ENCODE measurements around the gene ADAP1. TPM values are rescaled to one million over a fixed set of nuclear protein-coding genes. Genes with fewer than 3 reads are reported as not detected.

The ADAP1 gene
- total and polyA plus RNA-seq, 2 donors, result 6.2 to 9.4 TPM

- Histone ChIP-seq H3K27me3 (ENCODE audit: control insufficient read depth in 2 of 2, insufficient read depth in 1 of 2, low read length in 1 of 2) (no peaks in the 10 kb centered on the region), H3K4me3 (ENCODE audit: low read length in 2 of 2) (no peak overlapping the region), H3K4me1 (ENCODE audit: control insufficient read depth in 2 of 2, insufficient read depth in 2 of 2, low read length in 2 of 2) (peaks cover 6 to 21% of the 10 kb centered on the region in 2 donors), H3K27ac (ENCODE audit: low read depth in 1 of 2, low read length in 1 of 2) (no peak overlapping the region), H3K36me3 (ENCODE audit: control insufficient read depth in 2 of 2, insufficient read depth in 2 of 2, low read length in 1 of 2) (peaks cover 4 to 8% of the 10 kb centered on the region in 2 donors), H3K9me3 (ENCODE audit: control insufficient read depth in 2 of 2, insufficient read depth in 1 of 2, low read length in 1 of 2) (no peaks in the 10 kb centered on the region)
- 92% methylated on average over 19 of the region's 19 CpGs for WGBS
- no peak for DNase-seq (ENCODE audit: low read depth in 6 of 9, low spot score in 9 of 9)
These were observed 23.0 kb upstream of the ADAP1 start for GRCh38 chr7:977326-978048.

GRCh38 chr7:976901-977325 is 22.4 kb upstream of the ADAP1 start:
- Histone ChIP-seq H3K4me1 (ENCODE audit: control insufficient read depth in 2 of 2, insufficient read depth in 2 of 2, low read length in 2 of 2) (peaks cover 6 to 21% of the 10 kb centered on the region in 2 donors), H3K27ac (ENCODE audit: low read depth in 1 of 2, low read length in 1 of 2) (no peak overlapping the region), H3K4me3 (ENCODE audit: low read length in 2 of 2) (no peak overlapping the region), H3K9me3 (ENCODE audit: control insufficient read depth in 2 of 2, insufficient read depth in 1 of 2, low read length in 1 of 2) (no peaks in the 10 kb centered on the region), H3K27me3 (ENCODE audit: control insufficient read depth in 2 of 2, insufficient read depth in 1 of 2, low read length in 1 of 2) (no peaks in the 10 kb centered on the region), H3K36me3 (ENCODE audit: control insufficient read depth in 2 of 2, insufficient read depth in 2 of 2, low read length in 1 of 2) (peaks cover 10 to 14% of the 10 kb centered on the region in 2 donors)
- DNase-seq (ENCODE audit: low read depth in 6 of 9, low spot score in 9 of 9), result no peak
- WGBS, result 93% methylated on average over 19 of the region's 19 CpGs

- no peak overlapping the region for H3K27ac ChIP-seq (ENCODE audit: low read depth in 1 of 2, low read length in 1 of 2)
- DNase-seq (ENCODE audit: low read depth in 6 of 9, low spot score in 9 of 9), result no peak
- H3K4me3 ChIP-seq (ENCODE audit: low read length in 2 of 2), result peak overlapping the region; percentile 18 to 82
- H3K9me3 ChIP-seq (ENCODE audit: control insufficient read depth in 2 of 2, insufficient read depth in 1 of 2, low read length in 1 of 2), result no peaks in the 10 kb centered on the region
- peaks cover 15 to 21% of the 10 kb centered on the region in 2 donors for H3K36me3 ChIP-seq (ENCODE audit: control insufficient read depth in 2 of 2, insufficient read depth in 2 of 2, low read length in 1 of 2)
- WGBS, result 61% methylated on average over 28 of the region's 28 CpGs
- H3K27me3 ChIP-seq (ENCODE audit: control insufficient read depth in 2 of 2, insufficient read depth in 1 of 2, low read length in 1 of 2), result no peaks in the 10 kb centered on the region
- H3K4me1 ChIP-seq (ENCODE audit: control insufficient read depth in 2 of 2, insufficient read depth in 2 of 2, low read length in 2 of 2), result peaks cover 6 to 21% of the 10 kb centered on the region in 2 donors
These were observed 21.4 kb upstream of the ADAP1 start for GRCh38 chr7:975702-976473.

GRCh38 chr7:974820-975681 is 20.6 kb upstream of the ADAP1 start, which contains the start of gene COX19:
TSS of gene COX19 (minus strand) at chr7:975549. CDS start at chr7:975509, 40 bp downstream.
- peaks cover 21 to 25% of the 10 kb centered on the region in 2 donors for H3K36me3 ChIP-seq (ENCODE audit: control insufficient read depth in 2 of 2, insufficient read depth in 2 of 2, low read length in 1 of 2)
- under 1% methylated on average over 78 of the region's 78 CpGs for WGBS
- H3K4me3 ChIP-seq (ENCODE audit: low read length in 2 of 2), result peak within 1 kb of the TSS; percentile 82 to 94
- H3K27me3 ChIP-seq (ENCODE audit: control insufficient read depth in 2 of 2, insufficient read depth in 1 of 2, low read length in 1 of 2), result no peaks in the 10 kb centered on the region
- H3K4me1 ChIP-seq (ENCODE audit: control insufficient read depth in 2 of 2, insufficient read depth in 2 of 2, low read length in 2 of 2), result peaks cover 6 to 21% of the 10 kb centered on the region in 2 donors
- peak; percentile 51 to 91 (median 75) for DNase-seq (ENCODE audit: low read depth in 6 of 9, low spot score in 9 of 9)
- H3K27ac ChIP-seq (ENCODE audit: low read depth in 1 of 2, low read length in 1 of 2), result peak within 1 kb of the TSS; percentile 81 to 89
- no peaks in the 10 kb centered on the region for H3K9me3 ChIP-seq (ENCODE audit: control insufficient read depth in 2 of 2, insufficient read depth in 1 of 2, low read length in 1 of 2)

GRCh38 chr7:974172-974571 is 19.7 kb upstream of the ADAP1 start:
- H3K9me3 ChIP-seq (ENCODE audit: control insufficient read depth in 2 of 2, insufficient read depth in 1 of 2, low read length in 1 of 2), result no peaks in the 10 kb centered on the region
- H3K36me3 ChIP-seq (ENCODE audit: control insufficient read depth in 2 of 2, insufficient read depth in 2 of 2, low read length in 1 of 2), result peaks cover 29 to 33% of the 10 kb centered on the region in 2 donors
- WGBS, result 69% methylated on average over 7 of the region's 7 CpGs
- peaks cover 6 to 21% of the 10 kb centered on the region in 2 donors for H3K4me1 ChIP-seq (ENCODE audit: control insufficient read depth in 2 of 2, insufficient read depth in 2 of 2, low read length in 2 of 2)
- H3K4me3 ChIP-seq (ENCODE audit: low read length in 2 of 2), result peak overlapping the region; percentile 82 to 94
- no peak overlapping the region for H3K27ac ChIP-seq (ENCODE audit: low read depth in 1 of 2, low read length in 1 of 2)
- no peak for DNase-seq (ENCODE audit: low read depth in 6 of 9, low spot score in 9 of 9)
- H3K27me3 ChIP-seq (ENCODE audit: control insufficient read depth in 2 of 2, insufficient read depth in 1 of 2, low read length in 1 of 2), result no peaks in the 10 kb centered on the region

- 97% methylated on average over 9 of the region's 9 CpGs for WGBS
- Histone ChIP-seq H3K4me1 (ENCODE audit: control insufficient read depth in 2 of 2, insufficient read depth in 2 of 2, low read length in 2 of 2) (peaks cover 6 to 21% of the 10 kb centered on the region in 2 donors), H3K27me3 (ENCODE audit: control insufficient read depth in 2 of 2, insufficient read depth in 1 of 2, low read length in 1 of 2) (no peaks in the 10 kb centered on the region), H3K4me3 (ENCODE audit: low read length in 2 of 2) (no peak overlapping the region), H3K9me3 (ENCODE audit: control insufficient read depth in 2 of 2, insufficient read depth in 1 of 2, low read length in 1 of 2) (no peaks in the 10 kb centered on the region), H3K27ac (ENCODE audit: low read depth in 1 of 2, low read length in 1 of 2) (no peak overlapping the region), H3K36me3 (ENCODE audit: control insufficient read depth in 2 of 2, insufficient read depth in 2 of 2, low read length in 1 of 2) (peaks cover 38 to 42% of the 10 kb centered on the region in 2 donors)
- DNase-seq (ENCODE audit: low read depth in 6 of 9, low spot score in 9 of 9), result no peak
These were observed 18.8 kb upstream of the ADAP1 start for GRCh38 chr7:973312-973711.

GRCh38 chr7:972676-973309 is 18.3 kb upstream of the ADAP1 start:
- no peaks in the 10 kb centered on the region for H3K27me3 ChIP-seq (ENCODE audit: control insufficient read depth in 2 of 2, insufficient read depth in 1 of 2, low read length in 1 of 2)
- H3K9me3 ChIP-seq (ENCODE audit: control insufficient read depth in 2 of 2, insufficient read depth in 1 of 2, low read length in 1 of 2), result no peaks in the 10 kb centered on the region
- no peak overlapping the region for H3K27ac ChIP-seq (ENCODE audit: low read depth in 1 of 2, low read length in 1 of 2)
- no peak for DNase-seq (ENCODE audit: low read depth in 6 of 9, low spot score in 9 of 9)
- WGBS, result 95% methylated on average over 10 of the region's 10 CpGs
- H3K4me3 ChIP-seq (ENCODE audit: low read length in 2 of 2), result no peak overlapping the region
- H3K36me3 ChIP-seq (ENCODE audit: control insufficient read depth in 2 of 2, insufficient read depth in 2 of 2, low read length in 1 of 2), result peaks cover 43 to 47% of the 10 kb centered on the region in 2 donors
- peaks cover 6 to 21% of the 10 kb centered on the region in 2 donors for H3K4me1 ChIP-seq (ENCODE audit: control insufficient read depth in 2 of 2, insufficient read depth in 2 of 2, low read length in 2 of 2)

GRCh38 chr7:972110-972509 is 17.6 kb upstream of the ADAP1 start:
- H3K27ac ChIP-seq (ENCODE audit: low read depth in 1 of 2, low read length in 1 of 2), result no peak overlapping the region
- WGBS, result 96% methylated on average over 12 of the region's 12 CpGs
- no peaks in the 10 kb centered on the region for H3K9me3 ChIP-seq (ENCODE audit: control insufficient read depth in 2 of 2, insufficient read depth in 1 of 2, low read length in 1 of 2)
- no peak overlapping the region for H3K4me3 ChIP-seq (ENCODE audit: low read length in 2 of 2)
- no peaks in the 10 kb centered on the region for H3K27me3 ChIP-seq (ENCODE audit: control insufficient read depth in 2 of 2, insufficient read depth in 1 of 2, low read length in 1 of 2)
- peaks cover 49 to 54% of the 10 kb centered on the region in 2 donors for H3K36me3 ChIP-seq (ENCODE audit: control insufficient read depth in 2 of 2, insufficient read depth in 2 of 2, low read length in 1 of 2)
- H3K4me1 ChIP-seq (ENCODE audit: control insufficient read depth in 2 of 2, insufficient read depth in 2 of 2, low read length in 2 of 2), result peaks cover 6 to 20% of the 10 kb centered on the region in 2 donors
- no peak for DNase-seq (ENCODE audit: low read depth in 6 of 9, low spot score in 9 of 9)

All from thymus (tissue), 11 donors.